Hepatocyte (in vitro differentiated cells): ENCODE results near the gene TWIST1. TPM values are rescaled to one million over a fixed set of nuclear protein-coding genes. Genes with fewer than 3 reads are reported as not detected.

Experiments used
- DNase-seq: peaks from one replicate; pipeline ENCODE4 v3.0.0-alpha.2; 2016; ENCODE audit warnings: low spot score
- H2AFZ ChIP-seq: fragments of 200-600 bp; sonication (generic); 2 replicates; pipeline ENCODE4 v1.6.0; 2016; ENCODE audit warnings: antibody characterized with exemption, mild to moderate bottlenecking
- H3K27ac ChIP-seq: fragments of 200-600 bp; sonication (generic); 2 replicates; pipeline ENCODE4 v1.5.1; 2016; ENCODE audit warnings: mild to moderate bottlenecking
- H3K27me3 ChIP-seq: fragments of 200-600 bp; sonication (generic); 2 replicates; pipeline ENCODE4 v1.6.1; 2016
- H3K36me3 ChIP-seq: fragments of 200-600 bp; sonication (generic); replicated peaks from 2 replicates; pipeline ENCODE4 v1.5.1; 2016; ENCODE audit warnings: low read depth; ENCODE audit not compliant: insufficient read depth
- H3K4me1 ChIP-seq: fragments of 200-600 bp; sonication (generic); 2 replicates; pipeline ENCODE4 v1.5.1; 2016; ENCODE audit warnings: mild to moderate bottlenecking, moderate library complexity; ENCODE audit not compliant: insufficient read depth
- H3K4me2 ChIP-seq: fragments of 200-600 bp; sonication (generic); 2 replicates; pipeline ENCODE4 v1.6.0; 2016
- H3K4me3 ChIP-seq: fragments of 200-600 bp; sonication (generic); 2 replicates; pipeline ENCODE4 v1.5.1; 2016; ENCODE audit warnings: mild to moderate bottlenecking
- H3K79me2 ChIP-seq: fragments of 200-600 bp; sonication (generic); 2 replicates; pipeline ENCODE4 v1.6.0; 2017; ENCODE audit warnings: mild to moderate bottlenecking
- H3K9me2 ChIP-seq: fragments of 200-600 bp; sonication (generic); replicated peaks from 2 replicates; pipeline ENCODE4 v1.6.0; 2017; ENCODE audit warnings: mild to moderate bottlenecking; ENCODE audit not compliant: insufficient read depth
- H3K9me3 ChIP-seq: fragments of 200-600 bp; sonication (generic); 2 replicates; pipeline ENCODE4 v1.5.1; 2016; ENCODE audit warnings: low read depth, mild to moderate bottlenecking
- H4K20me1 ChIP-seq: fragments of 200-600 bp; sonication (generic); 2 replicates; pipeline ENCODE4 v1.6.0; 2016; ENCODE audit warnings: mild to moderate bottlenecking; ENCODE audit not compliant: insufficient read depth, poor library complexity, severe bottlenecking
- EZH2 ChIP-seq: fragments of 200-600 bp; sonication (generic); IDR thresholded peaks from 2 replicates; pipeline ENCODE4 v1.6.1; 2016; ENCODE audit warnings: antibody characterized with exemption, mild to moderate bottlenecking, borderline replicate concordance
- EZH2phosphoT487 ChIP-seq: fragments of 200-600 bp; sonication (generic); IDR thresholded peaks from one replicate; pipeline ENCODE4 v1.6.1; 2018; ENCODE audit warnings: antibody characterized with exemption, mild to moderate bottlenecking, low read depth, moderate library complexity; ENCODE audit not compliant: unreplicated experiment, severe bottlenecking
- WGBS: methylation state at CpG from one replicate; pipeline ENCODE4 v1.1.6; 2016; ENCODE audit warnings: low lambda C conversion rate; ENCODE audit errors: missing lambda C conversion rate; 5-methylcytosine and 5-hydroxymethylcytosine counted together
- polyA plus RNA-seq: library from polyadenylated mRNA; unstranded; fragments of >200 nt; fragmentation: Nextera tagmentation; extraction: Ambion mirVana; gene quantifications from 2 replicates; pipeline ENCODE4 v1.2.1, GENCODE V29; 2016
- total RNA-seq: library from RNA; depleted of rRNA; stranded (reverse); fragments of >200 nt; gene quantifications from 2 replicates; pipeline ENCODE4 v1.2.3, GENCODE V29; 2014
- TF ChIP-seq, protein P1 (sequence below): fragments of 200-600 bp; sonication (generic); IDR thresholded peaks from 2 replicates; pipeline ENCODE4 v1.5.1; 2016; ENCODE audit warnings: antibody characterized with exemption, mild to moderate bottlenecking; ENCODE audit not compliant: poor library complexity

Gene TWIST1
- total and polyA plus RNA-seq, 2 experiments from 2014 or later: 23.2 to 24.7 TPM

DNA sequence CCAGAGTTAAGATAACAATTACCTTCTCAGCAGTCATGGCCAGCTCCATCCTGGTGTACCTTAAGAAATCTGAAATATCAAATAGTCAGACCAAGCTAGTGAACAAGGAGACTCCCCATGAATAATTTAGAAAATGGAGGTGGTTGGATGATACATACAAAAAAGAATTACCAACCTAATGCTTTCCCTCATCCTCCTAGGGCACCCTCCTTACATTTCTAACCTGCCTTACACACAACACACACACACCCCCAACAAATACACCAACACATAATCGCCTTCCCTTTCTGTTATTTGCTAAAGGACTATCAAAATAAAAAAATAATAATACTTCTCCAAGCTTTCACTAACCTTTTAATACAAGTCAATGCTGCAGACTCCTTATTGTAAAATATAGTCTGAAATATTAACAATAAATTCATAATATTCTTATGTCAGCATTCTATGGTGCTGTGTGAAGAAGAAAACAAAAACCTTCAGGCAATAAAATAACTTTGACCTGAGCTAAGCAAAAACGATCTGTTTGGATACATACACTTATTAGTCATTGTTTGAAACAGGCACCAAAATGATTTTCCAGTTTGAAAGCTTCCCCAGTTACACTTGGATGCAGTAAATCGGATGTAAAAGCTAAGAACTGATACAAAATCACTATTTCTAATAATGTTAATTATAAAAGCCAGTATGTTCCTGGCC lies 3.4 kb downstream of the TWIST1 start:
- peaks cover 87% of the 10 kb centered on the region for H3K27me3 ChIP-seq

DNA sequence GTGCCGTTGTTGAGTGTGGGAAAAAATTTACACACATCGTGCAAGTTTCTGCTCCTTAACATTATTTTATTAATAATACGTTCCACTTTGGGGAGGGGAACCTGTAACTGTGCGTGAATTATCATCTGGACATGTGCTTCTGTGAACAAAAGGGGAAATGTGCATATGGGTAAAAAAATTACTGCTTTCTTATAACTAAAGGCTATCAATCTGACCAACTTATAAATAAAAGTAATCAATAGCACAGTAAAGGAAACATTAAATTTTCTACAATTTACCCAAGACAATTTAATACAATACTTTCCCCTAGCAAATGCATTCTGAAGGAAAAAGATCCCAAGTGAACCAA lies 4.5 kb downstream of the TWIST1 start:
- Histone ChIP-seq H3K27me3 (peaks cover 87% of the 10 kb centered on the region), H3K79me2 (peaks cover 54% of the 10 kb centered on the region), H3K9me3 (no peaks in the 10 kb centered on the region), H3K4me2 (peak overlapping the region; percentile 89), H3K4me1 (peaks cover 12% of the 10 kb centered on the region), H2AFZ (no peak overlapping the region), H3K27ac (peak overlapping the region; percentile 91), H4K20me1 (peaks cover 22% of the 10 kb centered on the region), H3K36me3 (no peaks in the 10 kb centered on the region), H3K9me2 (no peaks in the 10 kb centered on the region), H3K4me3 (peak overlapping the region; percentile 53)
- WGBS: 18% methylated on average over 4 of the region's 4 CpGs
- TF ChIP-seq EZH2phosphoT487 (no peak), EZH2 (no peak)
- TF ChIP-seq, protein P1, sequence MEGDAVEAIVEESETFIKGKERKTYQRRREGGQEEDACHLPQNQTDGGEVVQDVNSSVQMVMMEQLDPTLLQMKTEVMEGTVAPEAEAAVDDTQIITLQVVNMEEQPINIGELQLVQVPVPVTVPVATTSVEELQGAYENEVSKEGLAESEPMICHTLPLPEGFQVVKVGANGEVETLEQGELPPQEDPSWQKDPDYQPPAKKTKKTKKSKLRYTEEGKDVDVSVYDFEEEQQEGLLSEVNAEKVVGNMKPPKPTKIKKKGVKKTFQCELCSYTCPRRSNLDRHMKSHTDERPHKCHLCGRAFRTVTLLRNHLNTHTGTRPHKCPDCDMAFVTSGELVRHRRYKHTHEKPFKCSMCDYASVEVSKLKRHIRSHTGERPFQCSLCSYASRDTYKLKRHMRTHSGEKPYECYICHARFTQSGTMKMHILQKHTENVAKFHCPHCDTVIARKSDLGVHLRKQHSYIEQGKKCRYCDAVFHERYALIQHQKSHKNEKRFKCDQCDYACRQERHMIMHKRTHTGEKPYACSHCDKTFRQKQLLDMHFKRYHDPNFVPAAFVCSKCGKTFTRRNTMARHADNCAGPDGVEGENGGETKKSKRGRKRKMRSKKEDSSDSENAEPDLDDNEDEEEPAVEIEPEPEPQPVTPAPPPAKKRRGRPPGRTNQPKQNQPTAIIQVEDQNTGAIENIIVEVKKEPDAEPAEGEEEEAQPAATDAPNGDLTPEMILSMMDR: no peak
- DNase-seq: no peak

More for the DNA sequence above, 3.4 kb downstream of the TWIST1 start:
- H3K4me1 ChIP-seq: peaks cover 7% of the 10 kb centered on the region
- peaks cover 22% of the 10 kb centered on the region for H4K20me1 ChIP-seq
- peak overlapping the region; percentile 91 for H3K27ac ChIP-seq
- H3K36me3 ChIP-seq: no peaks in the 10 kb centered on the region
- no peak overlapping the region for H2AFZ ChIP-seq
- H3K9me3 ChIP-seq: no peaks in the 10 kb centered on the region
- peak overlapping the region; percentile 89 for H3K4me2 ChIP-seq
- H3K9me2 ChIP-seq: no peaks in the 10 kb centered on the region
- DNase-seq: no peak
- TF ChIP-seq EZH2phosphoT487 (no peak), EZH2 (no peak)
- TF ChIP-seq, protein P1: no peak
- H3K79me2 ChIP-seq: peaks cover 57% of the 10 kb centered on the region
- WGBS: 25% methylated on average over 3 of the region's 3 CpGs
- peak overlapping the region; percentile 53 for H3K4me3 ChIP-seq

DNA sequence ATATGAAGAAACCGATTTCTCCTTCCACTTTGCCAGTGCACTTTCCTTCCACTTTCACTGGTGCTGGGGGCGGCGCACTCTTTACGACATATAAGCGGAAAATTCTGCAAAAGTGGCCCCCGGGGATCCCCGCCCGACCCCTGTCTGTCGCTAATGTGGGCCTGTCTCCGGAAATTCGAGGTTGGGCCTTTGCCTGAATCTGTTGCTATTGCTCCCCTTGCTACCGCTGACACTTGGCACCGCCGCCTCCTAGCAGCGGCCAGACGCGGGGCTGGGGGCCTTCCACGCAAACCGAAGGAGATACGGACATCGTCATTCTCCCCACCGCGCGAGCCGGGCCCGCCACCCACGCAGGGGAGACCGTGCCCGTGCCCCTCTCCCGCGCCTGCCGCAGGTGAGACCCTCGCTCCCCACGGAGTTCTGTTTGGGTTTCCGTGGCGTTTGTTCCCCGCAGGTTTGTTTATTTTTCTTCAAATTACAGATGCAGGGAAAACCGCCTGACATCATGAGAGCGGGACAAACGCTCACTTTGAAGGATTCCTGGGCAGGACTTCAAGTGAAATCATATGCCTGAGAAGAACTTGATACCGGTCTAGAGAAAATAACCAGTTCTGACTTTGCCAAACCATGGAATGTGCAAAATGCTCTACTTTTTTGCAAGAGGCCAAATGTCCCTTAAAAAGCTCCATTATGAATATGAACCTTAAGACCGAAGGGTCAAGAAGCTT lies 5.0 kb downstream of the TWIST1 start:
- WGBS: 3% methylated on average over 39 of the region's 42 CpGs
- Histone ChIP-seq H3K9me3 (no peaks in the 10 kb centered on the region), H3K79me2 (peaks cover 54% of the 10 kb centered on the region), H3K27ac (peak overlapping the region; percentile 91), H2AFZ (no peak overlapping the region), H3K4me3 (peak overlapping the region; percentile 53), H3K9me2 (no peaks in the 10 kb centered on the region), H3K27me3 (peaks cover 89% of the 10 kb centered on the region), H3K4me1 (peaks cover 17% of the 10 kb centered on the region), H3K36me3 (no peaks in the 10 kb centered on the region), H4K20me1 (peaks cover 22% of the 10 kb centered on the region), H3K4me2 (peak overlapping the region; percentile 89)
- DNase-seq: no peak
- TF ChIP-seq EZH2phosphoT487: no peak
- TF ChIP-seq EZH2: peak; percentile 86
